Stimulated activated naive B cell treated with anti-CD40 and anti-IgM and Interleukin-4, amounts not matched to agents 10 μg/mL and 1 μg/mL and 100 μg/mL, for 72 hours (primary cell): ENCODE measurements around the gene NLGN1.
"Not testable (repeated sequence)": the region's sequence is repeated elsewhere in the genome, so short reads cannot be mapped to it uniquely, and the experiment has no call there.

Experiments
- ATAC-seq, 2 donors: fragments of 150-1000 bp; cut with Tn5 transposase; replicated peaks; 2 replicates each; pipeline ENCODE4 v1.10.0; 2021; ENCODE audit warnings: moderate library complexity in 1 of 2
- DNase-seq: peaks from one replicate; pipeline ENCODE4 v3.0.0; 2021
- H3K27ac Mint-ChIP-seq: one replicate; pipeline ENCODE4 v1.8.0; 2022; ENCODE audit warnings: mild to moderate bottlenecking, mixed read lengths
- H3K27me3 Mint-ChIP-seq, 2 donors: one replicate each; pipeline ENCODE4 v1.8.0; 2022; ENCODE audit warnings: mixed read lengths in 2 of 2
- H3K36me3 Mint-ChIP-seq, 2 donors: one replicate each; pipeline ENCODE4 v1.8.0; 2022; ENCODE audit warnings: mixed read lengths in 2 of 2, mild to moderate bottlenecking in 1 of 2
- H3K4me1 Mint-ChIP-seq, 2 donors: one replicate each; pipeline ENCODE4 v1.8.0; 2022; ENCODE audit warnings: mixed read lengths in 2 of 2, mild to moderate bottlenecking in 1 of 2
- H3K4me3 Mint-ChIP-seq, 2 donors: one replicate each; pipeline ENCODE4 v1.8.0; 2022; ENCODE audit warnings: mild to moderate bottlenecking in 2 of 2, mixed read lengths in 2 of 2, moderate library complexity in 1 of 2
- H3K9me3 Mint-ChIP-seq, 2 donors: one replicate each; pipeline ENCODE4 v1.8.0; 2022; ENCODE audit warnings: mixed read lengths in 2 of 2, mild to moderate bottlenecking in 1 of 2

Gene NLGN1

GRCh38 chr3:173553635-173554280 lies 156.2 kb downstream of the NLGN1 start:
- Mint-ChIP-seq H3K36me3 (no peaks in the 10 kb centered on the region), H3K4me3 (no peak overlapping the region), H3K27me3 (no peaks in the 10 kb centered on the region), H3K9me3 (no peaks in the 10 kb centered on the region), H3K4me1 (no peaks in the 10 kb centered on the region), H3K27ac (no peak overlapping the region)
- ATAC-seq = no peak
- no peak for DNase-seq

- no peak for DNase-seq
- no peak overlapping the region for H3K27ac Mint-ChIP-seq
- no peaks in the 10 kb centered on the region for H3K4me1 Mint-ChIP-seq
- ATAC-seq = no peak
- H3K9me3 Mint-ChIP-seq = peaks cover 0 to 3% of the 10 kb centered on the region in 2 donors
- no peak overlapping the region for H3K4me3 Mint-ChIP-seq
- no peaks in the 10 kb centered on the region for H3K36me3 Mint-ChIP-seq
- H3K27me3 Mint-ChIP-seq = no peaks in the 10 kb centered on the region
Observed at GRCh38 chr3:173556546-173556945, 159.0 kb downstream of the NLGN1 start.

- H3K27me3 Mint-ChIP-seq = no peaks in the 10 kb centered on the region
- no peak overlapping the region for H3K27ac Mint-ChIP-seq
- ATAC-seq (no peak), DNase-seq (no peak)
- no peak overlapping the region for H3K4me3 Mint-ChIP-seq
- no peaks in the 10 kb centered on the region for H3K36me3 Mint-ChIP-seq
- H3K4me1 Mint-ChIP-seq = no peaks in the 10 kb centered on the region
- peaks cover 0 to 3% of the 10 kb centered on the region in 2 donors for H3K9me3 Mint-ChIP-seq
Observed at GRCh38 chr3:173567997-173568396, 170.5 kb downstream of the NLGN1 start.

GRCh38 chr3:173568623-173569022 lies 171.1 kb downstream of the NLGN1 start:
- Mint-ChIP-seq H3K4me1 (no peaks in the 10 kb centered on the region), H3K27me3 (no peaks in the 10 kb centered on the region), H3K27ac (no peak overlapping the region), H3K4me3 (no peak overlapping the region), H3K9me3 (peaks cover 0 to 3% of the 10 kb centered on the region in 2 donors), H3K36me3 (no peaks in the 10 kb centered on the region)
- ATAC-seq (no peak), DNase-seq (no peak)

- peaks cover 0 to 3% of the 10 kb centered on the region in 2 donors for H3K36me3 Mint-ChIP-seq
- H3K9me3 Mint-ChIP-seq = no peaks in the 10 kb centered on the region
- no peak overlapping the region for H3K27ac Mint-ChIP-seq
- H3K4me3 Mint-ChIP-seq = no peak overlapping the region
- H3K4me1 Mint-ChIP-seq = peaks cover 2 to 14% of the 10 kb centered on the region in 2 donors
- no peak for DNase-seq
- no peak for ATAC-seq
- H3K27me3 Mint-ChIP-seq = peaks cover 14 to 29% of the 10 kb centered on the region in 2 donors
Observed at GRCh38 chr3:173583496-173583895, 186.0 kb downstream of the NLGN1 start.

GRCh38 chr3:173584093-173584837 lies 186.7 kb downstream of the NLGN1 start:
- H3K4me3 Mint-ChIP-seq = no peak overlapping the region
- H3K9me3 Mint-ChIP-seq = no peaks in the 10 kb centered on the region
- H3K36me3 Mint-ChIP-seq = peaks cover 0 to 3% of the 10 kb centered on the region in 2 donors
- peaks cover 2 to 14% of the 10 kb centered on the region in 2 donors for H3K4me1 Mint-ChIP-seq
- no peak for DNase-seq
- no peak overlapping the region for H3K27ac Mint-ChIP-seq
- ATAC-seq = no peak
- H3K27me3 Mint-ChIP-seq = peaks cover 14 to 29% of the 10 kb centered on the region in 2 donors

GRCh38 chr3:173584838-173585831 lies 187.6 kb downstream of the NLGN1 start:
- peaks cover 0 to 3% of the 10 kb centered on the region in 2 donors for H3K36me3 Mint-ChIP-seq
- peaks cover 2 to 14% of the 10 kb centered on the region in 2 donors for H3K4me1 Mint-ChIP-seq
- no peak overlapping the region for H3K27ac Mint-ChIP-seq
- H3K4me3 Mint-ChIP-seq = no peak overlapping the region
- H3K9me3 Mint-ChIP-seq = no peaks in the 10 kb centered on the region
- no peak for ATAC-seq
- H3K27me3 Mint-ChIP-seq = peaks cover 14 to 29% of the 10 kb centered on the region in 2 donors
- DNase-seq = no peak

GRCh38 chr3:173586166-173586565 lies 188.6 kb downstream of the NLGN1 start:
- peaks cover 14 to 29% of the 10 kb centered on the region in 2 donors for H3K27me3 Mint-ChIP-seq
- H3K9me3 Mint-ChIP-seq = no peaks in the 10 kb centered on the region
- H3K4me1 Mint-ChIP-seq = peaks cover 2 to 14% of the 10 kb centered on the region in 2 donors
- H3K4me3 Mint-ChIP-seq = no peak overlapping the region
- peaks cover 0 to 3% of the 10 kb centered on the region in 2 donors for H3K36me3 Mint-ChIP-seq
- H3K27ac Mint-ChIP-seq = no peak overlapping the region
- DNase-seq (no peak), ATAC-seq (no peak)

- Mint-ChIP-seq H3K27me3 (peaks cover 14 to 29% of the 10 kb centered on the region in 2 donors), H3K36me3 (peaks cover 0 to 3% of the 10 kb centered on the region in 2 donors), H3K4me1 (peaks cover 2 to 14% of the 10 kb centered on the region in 2 donors), H3K9me3 (no peaks in the 10 kb centered on the region), H3K27ac (no peak overlapping the region), H3K4me3 (no peak overlapping the region)
- DNase-seq = no peak
- ATAC-seq = no peak
Observed at GRCh38 chr3:173587055-173587454, 189.5 kb downstream of the NLGN1 start.

GRCh38 chr3:173588556-173588955 lies 191.0 kb downstream of the NLGN1 start:
- Mint-ChIP-seq H3K36me3 (peaks cover 0 to 3% of the 10 kb centered on the region in 2 donors), H3K4me1 (peaks cover 2 to 14% of the 10 kb centered on the region in 2 donors), H3K9me3 (peaks cover under 1 to 6% of the 10 kb centered on the region in 2 donors), H3K27me3 (peaks cover 14 to 22% of the 10 kb centered on the region in 2 donors), H3K27ac (no peak overlapping the region), H3K4me3 (no peak overlapping the region)
- DNase-seq (no peak), ATAC-seq (no peak)

- DNase-seq = no peak
- Mint-ChIP-seq H3K27ac (no peak overlapping the region), H3K4me3 (no peak overlapping the region), H3K4me1 (peaks cover 2 to 14% of the 10 kb centered on the region in 2 donors), H3K36me3 (peaks cover 0 to 3% of the 10 kb centered on the region in 2 donors), H3K9me3 (peaks cover 1 to 11% of the 10 kb centered on the region in 2 donors), H3K27me3 (peaks cover 14 to 17% of the 10 kb centered on the region in 2 donors)
- ATAC-seq = no peak
Observed at GRCh38 chr3:173589116-173589515, 191.6 kb downstream of the NLGN1 start.

- peaks cover 1 to 16% of the 10 kb centered on the region in 2 donors for H3K9me3 Mint-ChIP-seq
- H3K36me3 Mint-ChIP-seq = no peaks in the 10 kb centered on the region
- ATAC-seq = no peak
- no peak for DNase-seq
- H3K27me3 Mint-ChIP-seq = no peaks in the 10 kb centered on the region
- H3K4me3 Mint-ChIP-seq = no peak overlapping the region
- H3K27ac Mint-ChIP-seq = no peak overlapping the region
- H3K4me1 Mint-ChIP-seq = no peaks in the 10 kb centered on the region
Observed at GRCh38 chr3:173591401-173591800, 193.9 kb downstream of the NLGN1 start.

- not testable (repeated sequence) for DNase-seq, H3K27me3 Mint-ChIP-seq, H3K36me3 Mint-ChIP-seq, H3K27ac Mint-ChIP-seq, H3K4me3 Mint-ChIP-seq, ATAC-seq, H3K4me1 Mint-ChIP-seq
- peaks cover 1 to 16% of the 10 kb centered on the region in 2 donors for H3K9me3 Mint-ChIP-seq
Observed at GRCh38 chr3:173594881-173595280, 197.3 kb downstream of the NLGN1 start.

- H3K27ac Mint-ChIP-seq = no peak overlapping the region
- no peaks in the 10 kb centered on the region for H3K4me1 Mint-ChIP-seq
- H3K36me3 Mint-ChIP-seq = no peaks in the 10 kb centered on the region
- H3K27me3 Mint-ChIP-seq = no peaks in the 10 kb centered on the region
- no peak for ATAC-seq
- DNase-seq = no peak
- peaks cover 0 to 4% of the 10 kb centered on the region in 2 donors for H3K9me3 Mint-ChIP-seq
- H3K4me3 Mint-ChIP-seq = no peak overlapping the region
Observed at GRCh38 chr3:173599673-173600072, 202.1 kb downstream of the NLGN1 start.
